NCI-H510A treated with DMSO at 0.1 percent for 48 hours (cell line): ENCODE data around the gene STAT1.
"Not testable (repeated sequence)": the region's sequence is repeated elsewhere in the genome, so short reads cannot be mapped to it uniquely, and the experiment has no call there.

Source experiments
- DNase-seq: peaks from one replicate; lab custom pipeline; 2025; lab: John Stamatoyannopoulos, UW

STAT1 gene

DNA sequence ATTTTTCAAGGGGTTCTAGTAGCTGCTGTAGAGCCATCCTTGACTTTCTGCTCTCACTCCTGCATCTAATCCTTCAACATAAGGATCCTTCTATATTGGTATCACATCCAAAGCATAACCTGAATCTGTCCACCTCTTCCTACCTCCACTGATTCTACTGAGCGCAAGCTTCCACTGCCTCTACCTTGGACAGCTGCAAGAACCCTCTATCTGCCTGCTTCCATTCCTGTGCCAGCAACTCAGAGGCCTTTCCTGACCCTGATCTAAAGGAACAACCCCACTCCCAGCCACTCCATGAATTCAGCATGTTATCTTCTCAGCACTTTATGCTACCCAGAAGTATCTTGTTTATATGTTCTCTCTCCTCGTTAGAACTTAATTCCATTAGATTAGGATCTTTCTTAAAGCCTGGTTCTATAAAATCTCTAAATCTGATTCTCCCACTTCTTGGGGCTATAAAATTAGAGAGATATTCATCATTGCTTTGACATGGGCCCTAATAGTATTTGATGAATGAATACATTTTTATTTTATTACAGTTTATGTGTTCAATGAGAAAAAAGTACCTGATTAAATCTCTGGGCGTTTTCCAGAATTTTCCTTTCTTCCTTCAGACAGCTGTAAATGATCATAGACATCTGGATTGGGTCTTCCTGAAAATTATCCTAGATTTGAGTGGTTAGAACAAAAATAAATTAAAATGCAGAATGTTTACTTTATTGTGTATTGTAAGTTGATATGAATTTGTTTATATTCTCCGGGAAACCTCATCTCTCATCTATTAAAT, 6.8 kb downstream of the STAT1 start:
- no peak for DNase-seq

DNA sequence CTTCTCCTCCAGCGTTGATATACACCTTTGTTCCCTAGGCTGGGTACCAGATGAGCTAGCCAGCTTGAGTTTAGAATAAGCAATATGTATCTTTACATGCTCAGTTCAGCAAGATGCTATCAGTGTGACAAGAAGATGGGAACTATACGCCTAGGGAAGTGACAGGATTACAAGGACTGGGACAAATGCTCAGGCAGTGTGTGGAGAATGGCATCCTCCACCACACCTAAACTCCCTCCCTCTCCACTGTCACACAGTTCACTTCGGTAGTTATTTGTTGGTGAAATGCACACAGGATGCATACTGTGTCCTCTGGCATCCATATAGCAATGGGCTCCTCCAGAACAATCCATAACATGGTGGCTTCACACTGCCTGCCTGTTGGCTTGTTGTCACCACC, 7.7 kb downstream of the STAT1 start:
- no peak for DNase-seq

DNA sequence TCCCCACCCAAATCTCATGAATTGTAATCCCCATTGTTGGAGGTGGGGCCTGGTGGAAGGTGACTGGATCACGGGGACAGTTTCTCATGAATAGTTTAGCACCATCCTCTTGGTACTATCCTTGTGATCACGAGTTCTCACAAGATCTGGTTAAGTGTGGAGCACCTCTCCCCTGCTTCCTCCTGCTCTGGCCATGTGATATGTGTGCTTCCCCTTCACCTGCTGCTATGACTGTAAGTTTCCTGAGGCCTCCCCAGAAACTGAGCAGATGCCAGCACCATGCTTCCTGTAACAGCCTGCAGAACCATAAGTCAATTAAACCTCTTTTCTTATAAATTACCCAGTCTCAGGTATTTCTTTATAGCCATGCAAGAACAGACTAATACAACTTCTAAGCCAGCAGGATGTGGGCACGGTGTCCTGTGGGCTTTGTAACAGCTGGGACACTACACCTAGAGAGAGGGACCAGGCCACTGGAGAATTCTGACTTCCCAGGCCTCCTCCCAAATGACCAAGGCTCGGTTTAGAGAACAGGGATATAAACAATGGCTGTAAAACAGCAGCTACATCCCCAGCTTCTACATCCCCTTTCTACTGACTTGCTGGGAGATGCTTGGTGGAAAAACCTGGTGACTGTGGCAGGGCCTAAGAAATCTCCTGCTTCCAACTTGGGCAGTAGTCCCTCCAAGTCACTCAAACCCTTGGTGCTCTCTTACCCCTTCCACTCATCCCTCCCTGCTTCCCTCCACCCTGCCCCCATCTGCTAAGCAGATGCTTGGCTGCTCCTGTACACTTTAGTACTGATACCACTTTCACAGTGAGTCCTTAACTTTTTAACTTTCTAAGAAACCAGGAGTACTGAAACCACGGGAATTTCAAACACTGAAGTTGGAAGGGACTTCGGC, 10.3 kb downstream of the STAT1 start:
- DNase-seq = no peak

DNA sequence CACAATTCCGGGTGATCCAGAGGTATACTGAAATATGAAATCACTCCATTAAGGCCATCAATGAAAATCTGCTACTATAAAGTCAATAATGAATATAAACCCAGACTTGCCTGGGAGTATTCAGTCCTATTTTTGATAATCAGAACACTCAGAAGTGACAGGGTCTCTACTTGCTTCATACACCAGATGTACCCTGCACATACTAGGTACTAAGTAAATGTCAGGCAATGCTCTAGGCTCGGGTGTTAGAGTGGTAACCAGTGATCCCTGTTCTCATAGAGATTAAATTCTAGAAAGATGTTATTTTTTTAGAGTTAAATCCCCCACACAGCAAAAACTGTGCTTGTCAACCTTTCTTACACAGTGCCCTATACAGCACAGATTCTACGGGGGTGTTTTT, 12.3 kb downstream of the STAT1 start:
- no peak for DNase-seq

DNA sequence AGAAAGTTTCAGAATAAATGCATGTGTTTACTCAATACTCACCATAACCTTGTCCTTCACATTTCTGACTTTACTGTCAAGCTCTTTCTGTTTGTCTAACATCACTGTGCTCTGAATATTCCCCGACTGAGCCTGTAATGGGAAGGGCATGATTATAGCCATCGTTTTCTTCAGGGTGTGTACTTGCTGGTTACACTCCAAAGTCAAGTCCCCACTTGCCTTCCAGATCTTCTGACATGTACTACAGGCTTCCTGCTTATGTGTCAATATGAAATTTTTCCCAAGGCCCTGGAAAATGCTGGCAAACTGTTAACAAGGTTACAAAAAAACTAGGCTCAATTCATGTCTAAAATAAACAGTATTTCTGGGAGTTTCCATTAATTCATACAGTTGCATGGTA, 12.9 kb downstream of the STAT1 start:
- DNase-seq = no peak

DNA sequence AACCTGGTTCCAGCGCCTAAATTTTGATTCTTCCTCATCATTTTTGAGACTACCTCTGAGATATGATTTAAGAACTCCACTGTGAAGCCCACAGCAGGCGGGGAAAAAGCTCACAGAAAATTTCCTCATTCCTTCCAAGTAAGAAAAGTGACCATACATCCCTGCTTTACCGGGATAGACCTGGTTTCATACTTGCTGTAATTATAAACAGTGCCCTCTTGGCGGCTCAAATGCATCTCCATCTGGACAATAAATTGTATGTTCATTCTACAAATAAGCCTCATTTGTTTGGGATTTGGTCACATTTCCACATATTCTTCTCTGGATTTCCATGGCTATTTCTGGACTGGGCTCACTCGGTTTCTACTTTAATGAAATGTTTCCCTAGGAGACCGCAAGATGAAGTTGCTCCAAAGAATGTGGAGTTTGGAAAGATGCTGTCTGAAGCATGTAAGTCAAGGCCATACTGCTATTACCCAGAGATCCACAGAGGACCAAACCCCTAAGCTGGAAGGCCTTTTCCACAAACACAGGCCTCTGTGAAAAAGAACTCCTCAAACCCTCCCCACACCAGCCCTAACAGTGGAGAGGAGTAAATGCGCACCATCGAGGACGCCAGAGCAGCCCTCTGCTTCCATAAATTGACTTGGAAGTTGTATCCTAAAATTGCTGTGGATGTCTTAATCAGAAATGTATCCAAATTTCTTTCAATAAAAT, 13.9 kb downstream of the STAT1 start:
- DNase-seq = no peak

DNA sequence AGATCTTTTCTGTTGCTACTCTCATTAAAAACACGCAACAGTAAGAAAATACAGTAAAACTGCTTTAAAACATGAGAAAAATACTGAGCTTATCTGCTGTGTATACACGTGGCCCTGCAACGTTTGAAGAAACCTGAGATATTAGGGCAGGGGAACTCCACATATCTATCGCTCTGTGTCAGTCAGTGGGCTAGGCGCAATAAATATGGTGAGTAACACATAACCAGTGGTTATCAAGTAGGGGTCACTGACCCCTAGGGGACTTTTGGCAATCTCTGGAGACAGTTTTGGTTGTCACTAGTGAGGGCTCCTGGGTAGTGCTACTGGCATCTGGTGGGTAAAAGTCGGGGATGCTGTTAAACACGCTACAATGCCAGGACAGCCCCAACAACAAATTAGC, 14.9 kb downstream of the STAT1 start:
- no peak for DNase-seq

DNA sequence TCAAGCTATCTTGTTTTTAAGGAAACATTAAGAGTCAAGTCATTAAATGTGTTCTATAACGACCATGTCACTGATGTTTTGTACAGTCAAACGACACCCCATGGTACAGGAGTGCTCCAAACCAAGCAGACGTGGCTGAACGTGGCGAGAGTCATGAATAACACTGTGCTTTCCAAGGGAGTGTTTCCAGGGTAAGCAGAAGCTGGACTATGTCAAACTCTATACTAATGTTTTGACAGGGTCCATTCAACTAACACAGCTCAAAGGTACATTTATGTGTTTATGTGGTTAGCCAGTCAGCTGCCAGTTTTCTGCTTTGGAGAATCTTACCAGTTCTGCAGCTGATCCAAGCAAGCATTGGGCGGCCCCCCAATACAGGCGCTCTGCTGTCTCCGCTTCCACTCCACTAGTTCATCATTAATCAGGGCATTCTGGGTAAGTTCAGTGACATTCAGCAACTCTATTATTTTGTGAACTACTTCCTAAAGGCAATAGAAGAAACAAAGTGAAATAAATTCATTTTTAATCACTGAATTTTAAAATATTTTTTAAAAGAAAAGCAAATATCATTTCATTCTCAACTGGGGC, 16.4 kb downstream of the STAT1 start:
- no peak for DNase-seq

DNA sequence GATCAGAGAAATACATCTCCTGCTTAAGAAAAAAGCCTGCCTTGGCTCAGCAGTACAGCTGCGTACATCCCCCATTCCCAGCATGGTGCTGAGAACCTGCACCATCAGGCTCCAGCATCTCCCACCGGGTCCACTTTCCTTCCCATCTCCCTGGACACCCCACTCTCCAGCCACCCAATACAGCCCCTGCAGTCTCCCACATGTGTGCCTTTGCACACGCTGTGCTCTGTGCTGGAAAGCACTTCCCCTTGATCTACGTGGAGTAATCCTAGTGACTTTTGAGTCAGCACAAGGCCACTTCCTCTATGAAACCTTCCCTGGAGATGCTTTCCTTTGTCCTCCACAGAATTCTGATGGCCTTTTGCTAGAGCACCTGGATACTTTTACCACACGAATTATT, 17.0 kb downstream of the STAT1 start:
- DNase-seq = no peak

DNA sequence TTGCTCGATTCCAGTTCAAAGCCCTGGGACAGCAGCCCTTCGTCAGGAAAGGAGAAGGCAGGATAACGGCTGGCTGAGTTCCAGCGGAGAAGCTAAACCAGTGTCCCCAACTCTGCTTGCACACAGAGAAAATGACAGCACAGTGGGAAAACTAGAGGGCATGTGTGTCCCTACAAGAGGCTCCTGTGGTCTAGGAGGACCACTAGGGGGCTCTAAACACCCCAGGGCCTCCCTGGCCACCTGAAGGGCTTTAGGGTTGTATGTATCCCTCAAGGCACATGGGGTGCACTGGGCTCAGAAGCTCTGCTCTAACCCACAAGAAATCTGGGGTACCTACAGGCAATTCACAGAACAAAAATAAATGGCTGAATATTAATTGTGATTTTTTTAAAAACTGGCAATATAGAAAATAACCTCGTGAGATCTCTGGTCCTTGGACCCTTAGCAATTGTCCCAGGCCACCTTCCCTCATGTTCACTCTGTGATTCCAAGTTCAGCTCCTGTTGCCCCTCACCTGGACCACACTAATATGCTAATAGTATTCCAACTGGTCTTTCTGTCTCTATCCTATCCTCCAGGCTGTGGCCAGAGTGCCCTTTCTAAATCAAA, 17.5 kb downstream of the STAT1 start:
- no peak for DNase-seq

DNA sequence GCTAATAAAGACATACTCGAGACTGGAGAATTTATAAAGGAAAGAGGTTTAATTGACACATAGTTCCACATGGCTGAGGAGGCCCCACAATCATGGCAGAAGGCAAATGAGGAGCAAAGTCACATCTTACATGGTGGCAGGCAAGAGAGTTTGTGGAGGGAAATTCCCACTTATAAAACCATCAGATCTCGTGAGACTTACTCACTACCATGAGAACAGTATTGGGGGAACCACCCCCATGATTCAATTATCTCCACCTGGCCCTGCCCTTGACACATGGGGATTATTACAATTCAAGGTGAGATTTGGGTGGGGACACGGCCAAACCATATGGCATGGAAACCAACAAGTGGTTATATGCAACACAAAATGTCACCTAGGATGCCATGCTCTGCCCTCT, 18.7 kb downstream of the STAT1 start:
- not testable (repeated sequence) for DNase-seq

DNA sequence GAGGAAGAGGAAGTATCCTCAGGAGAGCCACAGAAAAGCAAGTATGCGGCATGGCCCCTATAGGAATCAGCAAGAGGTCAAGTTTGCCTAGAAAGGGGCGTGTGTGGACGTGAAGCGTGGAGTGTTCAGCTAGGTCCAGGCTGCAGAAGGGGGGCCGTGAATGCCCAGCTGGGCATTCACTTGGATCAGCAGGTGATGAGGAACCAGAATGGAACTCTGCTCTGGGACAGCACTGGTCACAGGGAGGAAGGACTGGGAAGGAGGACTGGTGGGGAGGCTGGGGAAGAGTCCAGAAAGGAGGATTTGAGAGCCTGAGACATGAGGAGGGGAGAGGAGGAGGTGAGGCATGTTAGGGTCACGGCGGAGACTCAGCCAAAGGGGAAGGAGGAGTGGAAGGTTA, 19.8 kb downstream of the STAT1 start:
- DNase-seq = no peak

DNA sequence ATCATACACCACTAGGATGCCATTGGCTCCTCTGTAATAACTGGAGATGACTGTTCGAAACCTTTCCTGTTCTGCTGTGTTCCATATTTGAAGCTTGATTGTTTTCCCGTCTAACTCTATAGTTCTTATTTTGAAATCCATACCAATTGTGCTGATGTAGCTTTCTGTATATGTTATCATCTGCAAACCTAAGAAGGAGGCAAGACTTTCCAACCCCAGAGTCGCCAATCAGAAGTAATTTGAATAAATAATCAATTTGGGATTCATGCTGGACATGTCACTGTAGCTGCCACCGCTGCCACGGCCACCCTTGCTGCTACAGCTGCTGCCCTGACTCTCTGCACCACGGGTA, 20.7 kb downstream of the STAT1 start:
- DNase-seq = no peak

DNA sequence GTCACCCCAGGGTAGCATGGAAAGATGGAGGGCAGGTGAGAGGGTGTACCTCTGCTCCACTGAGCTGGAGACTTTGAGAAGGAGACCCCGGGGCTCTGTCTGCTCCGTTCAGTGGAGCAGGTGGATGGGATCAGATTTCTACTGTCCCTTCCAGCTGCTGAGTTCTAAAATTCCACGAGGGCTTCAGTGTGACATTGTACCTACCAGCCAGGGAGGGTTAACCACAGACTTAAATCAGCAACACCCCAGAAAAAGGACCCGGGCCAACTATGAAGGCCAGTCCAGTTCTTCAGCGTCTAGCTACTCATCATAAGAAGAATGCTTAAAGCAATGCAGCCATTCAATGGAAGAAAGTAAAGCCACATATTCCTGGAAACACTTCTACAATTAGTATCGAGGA, 23.8 kb downstream of the STAT1 start:
- DNase-seq = no peak

DNA sequence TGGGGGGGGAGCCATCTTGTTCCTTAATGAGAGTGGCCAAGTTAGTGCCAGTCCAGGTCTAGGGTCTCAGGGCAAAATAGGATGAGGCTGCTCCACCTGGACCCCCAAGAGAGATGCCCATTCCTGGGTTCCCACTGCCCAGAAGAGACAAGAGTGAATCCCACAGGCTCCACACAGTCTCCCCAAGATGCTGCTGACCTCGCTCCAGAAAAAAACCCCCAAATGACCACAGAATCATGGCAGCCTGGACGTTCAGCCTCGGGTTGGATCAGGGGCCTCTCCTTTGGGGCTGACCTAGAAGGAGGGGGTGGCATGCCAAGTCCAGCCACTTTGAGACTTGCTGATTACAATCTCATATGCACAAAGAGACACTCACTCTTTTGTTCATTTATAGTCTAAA, 25.1 kb downstream of the STAT1 start:
- no peak for DNase-seq

DNA sequence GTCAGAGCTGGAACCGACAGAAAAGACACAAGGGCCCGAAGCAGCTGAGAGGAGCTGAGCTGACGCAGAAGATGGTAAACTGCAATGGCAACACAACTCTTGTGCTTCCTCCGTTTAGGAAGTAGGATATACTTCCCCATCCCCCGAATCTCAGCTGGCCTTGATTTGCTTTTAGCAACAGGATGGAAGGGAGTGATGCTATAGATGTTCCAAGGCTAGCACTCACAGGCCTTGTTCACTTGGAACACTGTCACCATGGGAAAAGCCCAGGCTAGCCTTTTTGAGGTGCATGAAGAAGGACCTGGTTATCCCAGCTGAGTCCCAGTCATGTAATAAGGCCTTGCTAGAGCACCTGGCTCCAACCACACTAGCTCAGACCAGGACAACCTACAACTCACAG, 26.0 kb downstream of the STAT1 start:
- no peak for DNase-seq

DNA sequence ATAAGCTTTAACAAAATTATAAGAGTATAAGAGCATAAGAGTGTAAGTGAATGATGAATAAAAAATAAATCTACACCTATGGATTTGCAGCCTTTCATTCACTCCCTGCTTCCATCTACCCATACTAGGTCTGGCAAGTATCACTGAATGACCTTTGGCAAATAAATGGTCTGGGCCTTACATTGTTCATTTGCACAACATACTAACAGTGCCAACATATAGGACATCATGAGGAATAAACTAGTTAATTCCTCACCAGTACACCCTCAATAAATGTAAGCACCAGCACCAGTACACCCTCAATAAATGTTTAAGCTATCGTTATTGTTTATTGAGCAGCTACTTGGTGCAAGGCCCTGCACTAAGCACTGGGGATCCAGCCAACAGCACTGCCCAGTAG, 26.9 kb downstream of the STAT1 start:
- DNase-seq = no peak

DNA sequence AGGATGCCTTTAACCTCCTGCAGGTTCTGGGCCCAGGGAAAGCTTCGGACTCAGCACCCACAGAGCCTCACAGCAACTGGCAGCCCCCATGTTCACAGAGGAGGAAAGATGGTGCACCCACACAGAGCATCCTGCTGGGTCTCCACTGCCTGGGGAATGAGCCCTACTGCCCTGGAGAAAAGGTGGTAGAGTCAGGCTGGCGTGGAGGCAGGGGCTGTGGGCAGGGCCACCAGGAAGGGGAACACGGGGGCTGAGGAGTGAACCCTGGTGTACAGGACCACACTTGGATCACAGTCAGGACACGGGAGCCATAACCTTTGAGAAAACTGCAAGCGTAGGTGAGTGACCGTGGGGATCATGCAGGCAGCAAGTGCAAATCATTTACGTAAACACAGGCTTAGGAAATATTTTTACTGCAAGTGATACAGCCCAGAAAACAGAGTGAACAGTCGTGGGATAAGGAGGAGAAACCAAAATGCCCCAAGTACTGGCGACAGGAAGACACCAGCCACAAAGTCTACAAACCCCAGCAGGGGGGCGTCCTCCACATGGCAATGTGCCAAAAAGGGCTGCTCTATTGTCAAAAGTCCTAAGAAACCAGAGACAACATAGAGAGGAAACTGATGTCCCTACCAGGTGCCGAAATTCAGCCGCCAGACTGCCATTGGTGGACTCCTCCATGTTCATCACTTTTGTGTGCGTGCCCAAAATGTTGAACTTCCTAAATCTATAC, 27.6 kb downstream of the STAT1 start:
- DNase-seq = no peak

DNA sequence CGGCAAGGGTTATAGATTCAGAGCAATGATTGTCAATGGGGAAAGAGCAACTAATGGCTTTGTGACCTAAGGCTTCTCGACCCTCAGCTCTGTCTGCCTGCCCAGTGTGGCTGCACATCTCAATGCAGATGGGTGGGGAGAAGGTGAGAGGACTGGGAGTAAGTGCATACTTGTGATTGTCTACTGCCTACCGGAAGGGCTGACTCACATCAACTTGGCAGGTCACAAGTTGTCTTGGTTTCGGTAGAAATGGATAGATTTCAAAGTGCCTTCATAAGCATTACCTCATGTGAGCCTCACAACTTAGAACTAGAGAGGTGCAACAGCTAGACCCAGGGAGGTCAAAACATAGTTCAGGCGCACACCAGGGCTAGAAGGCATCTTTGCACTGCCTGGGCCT, 29.4 kb downstream of the STAT1 start:
- DNase-seq = no peak

DNA sequence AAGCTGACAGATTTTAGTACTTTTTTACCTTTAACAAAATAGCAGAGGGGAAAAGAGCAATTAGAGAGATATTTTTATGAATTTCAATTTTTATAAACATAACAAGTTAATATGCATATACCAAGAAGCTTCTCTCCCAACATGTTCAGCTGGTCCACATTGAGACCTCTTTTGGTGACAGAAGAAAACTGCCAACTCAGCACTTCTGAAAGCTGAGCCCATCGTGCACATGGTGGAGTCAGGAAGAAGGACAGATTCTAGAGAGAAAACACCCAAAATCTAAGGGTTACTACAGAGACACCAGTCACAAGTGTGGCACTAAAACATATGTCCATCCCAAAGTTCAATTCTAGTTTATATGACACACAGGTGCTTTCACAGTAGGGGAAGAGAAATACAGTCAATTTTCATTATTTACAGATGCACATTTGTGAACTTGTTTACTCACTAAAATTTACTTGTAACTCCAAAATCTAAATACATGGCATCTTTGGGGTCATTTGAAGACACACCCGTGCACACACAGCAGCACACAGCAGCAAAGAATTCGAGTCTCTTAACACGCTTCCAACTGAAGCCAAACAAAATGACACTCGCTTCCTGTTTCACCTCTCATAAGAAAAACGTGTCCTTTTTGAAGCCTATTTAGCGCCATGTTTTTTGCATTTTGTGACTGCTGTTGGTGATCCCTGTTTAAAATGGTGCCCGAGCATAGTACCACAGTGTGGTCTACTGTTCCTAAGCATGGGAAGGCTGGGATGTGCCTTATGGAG, 31.5 kb downstream of the STAT1 start:
- no peak for DNase-seq

DNA sequence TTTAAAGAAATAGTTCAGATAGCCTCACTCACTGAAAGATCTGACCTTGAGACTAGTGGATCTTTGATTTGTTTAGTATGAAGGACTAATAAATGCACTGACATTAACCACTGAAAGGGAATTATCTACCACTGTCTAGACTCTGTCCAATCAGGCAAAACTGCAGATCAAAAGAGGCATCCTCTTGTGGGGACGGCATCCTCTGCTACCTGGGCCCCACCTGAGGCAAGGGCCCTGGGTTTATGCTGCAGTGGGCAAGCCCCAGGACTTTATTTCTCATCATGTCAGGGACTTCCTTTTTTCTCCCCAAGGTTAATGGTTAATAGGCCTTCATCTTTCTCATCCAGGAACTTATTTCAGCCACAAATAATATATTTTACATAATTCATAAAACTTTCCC, 32.2 kb downstream of the STAT1 start:
- DNase-seq = no peak
